RWPE2 (cell line): ENCODE results near the gene HMGN3.

Experiments
- ATAC-seq: fragments of 200-7000 bp; cut with Tn5 transposase; 3 replicates; pipeline ENCODE4 v1.9.1; 2021; ENCODE audit warnings: low read depth
- DNase-seq: peaks from one replicate; pipeline ENCODE4 v3.0.0-alpha.2; 2020; ENCODE audit warnings: low spot score
- H3K27ac ChIP-seq: fragments of 450-650 bp; 2 replicates; pipeline ENCODE4 v1.5.1; 2017; ENCODE audit warnings: mild to moderate bottlenecking; ENCODE audit not compliant: poor library complexity, severe bottlenecking
- H3K27me3 ChIP-seq: fragments of 250-450 bp; sonication (Bioruptor Pico); 2 replicates; pipeline ENCODE4 v1.5.1; 2021; ENCODE audit warnings: mild to moderate bottlenecking, moderate library complexity; ENCODE audit not compliant: insufficient read depth, poor library complexity, severe bottlenecking
- H3K36me3 ChIP-seq: fragments of 250-450 bp; sonication (Bioruptor Pico); 2 replicates; pipeline ENCODE4 v1.5.1; 2020; ENCODE audit warnings: low read depth, mild to moderate bottlenecking, moderate library complexity
- H3K4me1 ChIP-seq: fragments of 250-450 bp; sonication (Bioruptor Pico); 2 replicates; pipeline ENCODE4 v1.5.1; 2021; ENCODE audit warnings: mild to moderate bottlenecking, moderate library complexity; ENCODE audit not compliant: insufficient read depth, poor library complexity, severe bottlenecking
- H3K4me3 ChIP-seq: fragments of 250-450 bp; sonication (Bioruptor Pico); 2 replicates; pipeline ENCODE4 v1.5.1; 2021; ENCODE audit warnings: mild to moderate bottlenecking, moderate library complexity; ENCODE audit not compliant: severe bottlenecking
- H3K9me3 ChIP-seq: fragments of 250-450 bp; sonication (Bioruptor Pico); 2 replicates; pipeline ENCODE4 v1.5.1; 2021; ENCODE audit warnings: mild to moderate bottlenecking, moderate library complexity; ENCODE audit not compliant: severe bottlenecking
- CTCF ChIP-seq: fragments of 450-650 bp; IDR thresholded peaks from one replicate; pipeline ENCODE4 v1.5.1; 2017; ENCODE audit warnings: mild to moderate bottlenecking, moderate library complexity; ENCODE audit not compliant: poor library complexity, severe bottlenecking

The HMGN3 gene

GRCh38 chr6:79212859-79213258, 21.6 kb downstream of the HMGN3 start:
- Histone ChIP-seq H3K36me3 (0 out of 2 replicates have a peak, but pooled peaks cover 4% of the 10 kb centered on the region), H3K4me1 (no peaks in the 10 kb centered on the region), H3K27me3 (no peaks in the 10 kb centered on the region), H3K9me3 (no peaks in the 10 kb centered on the region), H3K4me3 (no peak overlapping the region), H3K27ac (no peak overlapping the region)
- TF ChIP-seq CTCF: no peak
- DNase-seq (no peak), ATAC-seq (no peak)

GRCh38 chr6:79208816-79209215, 25.7 kb downstream of the HMGN3 start:
- ATAC-seq: no peak
- Histone ChIP-seq H3K9me3 (no peaks in the 10 kb centered on the region), H3K4me1 (no peaks in the 10 kb centered on the region), H3K27ac (no peak overlapping the region), H3K27me3 (no peaks in the 10 kb centered on the region), H3K4me3 (no peak overlapping the region), H3K36me3 (peaks cover 4% of the 10 kb centered on the region; the same call in 1 of the 2 replicates)
- DNase-seq: no peak
- no peak for TF ChIP-seq CTCF

- no peak for DNase-seq
- Histone ChIP-seq H3K27me3 (no peaks in the 10 kb centered on the region), H3K27ac (no peak overlapping the region), H3K4me1 (no peaks in the 10 kb centered on the region), H3K36me3 (peaks cover 7% of the 10 kb centered on the region), H3K4me3 (no peak overlapping the region), H3K9me3 (no peaks in the 10 kb centered on the region)
- TF ChIP-seq CTCF: no peak
- ATAC-seq: no peak
Observed at GRCh38 chr6:79203753-79204253, 30.7 kb downstream of the HMGN3 start.

- ATAC-seq (no peak), DNase-seq (no peak)
- H3K9me3 ChIP-seq: no peaks in the 10 kb centered on the region
- no peaks in the 10 kb centered on the region for H3K27me3 ChIP-seq
- peaks cover 7% of the 10 kb centered on the region for H3K36me3 ChIP-seq
- no peaks in the 10 kb centered on the region for H3K4me1 ChIP-seq
- no peak for TF ChIP-seq CTCF
- H3K4me3 ChIP-seq: no peak overlapping the region
- no peak overlapping the region for H3K27ac ChIP-seq
Observed at GRCh38 chr6:79202556-79202955, 31.9 kb downstream of the HMGN3 start.

- H3K9me3 ChIP-seq: no peaks in the 10 kb centered on the region
- peaks cover 7% of the 10 kb centered on the region for H3K36me3 ChIP-seq
- TF ChIP-seq CTCF: no peak
- no peaks in the 10 kb centered on the region for H3K27me3 ChIP-seq
- DNase-seq (no peak), ATAC-seq (no peak)
- H3K4me3 ChIP-seq: no peak overlapping the region
- no peak overlapping the region for H3K27ac ChIP-seq
- no peaks in the 10 kb centered on the region for H3K4me1 ChIP-seq
Observed at GRCh38 chr6:79201983-79202382, 32.5 kb downstream of the HMGN3 start.
